Upper lobe of right lung (tissue), 1 donor: ENCODE measurements around the gene GZMB. TPM values are rescaled to one million over a fixed set of nuclear protein-coding genes. Genes with fewer than 3 reads are reported as not detected.

Experiments used
- ATAC-seq: fragments of 200-7000 bp; cut with Tn5 transposase; one replicate; pipeline ENCODE4 v1.9.1; 2020; ENCODE audit warnings: mild to moderate bottlenecking, moderate library complexity
- DNase-seq: peaks from one replicate; pipeline ENCODE4 v3.0.0-alpha.2; 2020
- H3K27ac ChIP-seq: fragments of 200-600 bp; one replicate; pipeline ENCODE4 v1.8.0; 2022
- H3K27me3 ChIP-seq: fragments of 200-600 bp; one replicate; pipeline ENCODE4 v1.8.0; 2022; ENCODE audit warnings: mild to moderate bottlenecking
- H3K36me3 ChIP-seq: fragments of 200-600 bp; one replicate; pipeline ENCODE4 v1.8.0; 2022
- H3K4me1 ChIP-seq: fragments of 200-600 bp; one replicate; pipeline ENCODE4 v1.8.0; 2022
- H3K4me3 ChIP-seq: fragments of 200-600 bp; one replicate; pipeline ENCODE4 v1.8.0; 2022; ENCODE audit warnings: mild to moderate bottlenecking
- H3K9me3 ChIP-seq: fragments of 200-600 bp; one replicate; pipeline ENCODE4 v1.8.0; 2022
- CTCF ChIP-seq: fragments of 200-600 bp; IDR thresholded peaks from one replicate; pipeline ENCODE4 v1.8.0; 2022; ENCODE audit warnings: antibody characterized with exemption
- intact Hi-C: fragments of 100-400 bp; cut with DNase I; formaldehyde crosslinking; loops from one replicate; pipeline ENCODE4 v1.11.0; 2022
- total RNA-seq: library from RNA; stranded (reverse); fragmentation: NEBNext Ultra II Directional; extraction: Animal tissue kit (Norgen Biotek cat#: 25700); gene quantifications from one replicate; pipeline ENCODE4 v1.2.1, GENCODE V29; 2021
- donor health status: DM: no; HTN: yes; CAD: no; lungs with severe emphysema.

GZMB gene
- total RNA-seq, 1 donor from 2014 or later: 8.1 TPM

DNA sequence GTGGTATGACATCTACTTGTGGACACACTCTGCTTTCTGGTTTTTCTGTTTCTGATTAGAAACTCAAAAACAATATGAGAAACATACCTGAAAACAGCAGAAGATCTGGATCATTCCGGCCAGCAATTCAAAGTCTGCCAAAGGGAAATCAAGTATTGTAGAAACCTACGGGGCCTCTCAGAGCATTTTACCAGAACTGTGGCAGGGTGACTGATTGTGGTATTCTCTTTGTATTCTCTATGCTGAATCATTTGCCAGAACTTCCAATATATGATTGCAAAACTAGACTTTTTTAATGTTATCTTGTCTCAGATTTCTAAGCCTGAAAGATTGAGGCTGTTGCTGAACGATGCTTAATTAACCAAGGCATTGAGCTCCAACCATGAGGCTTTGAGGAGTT is 5.9 kb upstream of the GZMB start:
- H3K36me3 ChIP-seq: no peaks in the 10 kb centered on the region
- intact Hi-C loops: no loop called here
- no peak overlapping the region for H3K4me3 ChIP-seq
- no peak for TF ChIP-seq CTCF
- H3K4me1 ChIP-seq: no peaks in the 10 kb centered on the region
- ATAC-seq (no peak), DNase-seq (no peak)
- H3K27me3 ChIP-seq: no peaks in the 10 kb centered on the region
- no peaks in the 10 kb centered on the region for H3K9me3 ChIP-seq
- H3K27ac ChIP-seq: no peak overlapping the region

DNA sequence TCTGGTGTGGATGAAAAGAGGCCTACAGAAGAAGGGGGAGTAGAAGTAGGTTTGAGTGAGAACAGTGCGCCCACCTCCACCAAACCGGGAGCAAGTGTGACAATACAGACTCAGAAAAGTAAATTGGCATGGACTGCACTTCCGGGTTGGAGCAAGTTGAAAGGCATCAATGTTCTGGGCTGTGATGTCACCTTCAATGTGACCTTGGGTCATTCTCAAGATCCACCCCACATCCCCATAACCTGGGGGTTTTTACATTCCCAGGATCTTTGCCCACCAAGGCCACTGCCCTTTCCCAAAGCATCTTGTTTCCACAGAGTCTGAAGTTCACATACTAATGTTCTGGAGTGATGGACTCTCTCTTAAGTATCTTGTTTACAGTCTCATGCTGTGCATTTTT is 5.3 kb upstream of the GZMB start:
- Histone ChIP-seq H3K27me3 (no peaks in the 10 kb centered on the region), H3K9me3 (no peaks in the 10 kb centered on the region), H3K4me1 (no peaks in the 10 kb centered on the region), H3K4me3 (no peak overlapping the region), H3K27ac (no peak overlapping the region), H3K36me3 (no peaks in the 10 kb centered on the region)
- intact Hi-C loops: no loop called here
- TF ChIP-seq CTCF: no peak
- ATAC-seq (no peak), DNase-seq (no peak)

- H3K27ac ChIP-seq: no peak overlapping the region
- intact Hi-C loops: no loop called here
- H3K27me3 ChIP-seq: no peaks in the 10 kb centered on the region
- H3K36me3 ChIP-seq: no peaks in the 10 kb centered on the region
- H3K9me3 ChIP-seq: no peaks in the 10 kb centered on the region
- H3K4me1 ChIP-seq: no peaks in the 10 kb centered on the region
- no peak for ATAC-seq
- DNase-seq: no peak
- TF ChIP-seq CTCF: no peak
- no peak overlapping the region for H3K4me3 ChIP-seq
Observed at GRCh38 chr14:24633353-24633752, 637 bp downstream of the GZMB start.

- Histone ChIP-seq H3K36me3 (no peaks in the 10 kb centered on the region), H3K27ac (no peak overlapping the region), H3K27me3 (no peaks in the 10 kb centered on the region), H3K4me3 (no peak overlapping the region), H3K4me1 (no peaks in the 10 kb centered on the region), H3K9me3 (no peaks in the 10 kb centered on the region)
- no peak for TF ChIP-seq CTCF
- intact Hi-C loops: no loop called here
- no peak for ATAC-seq
- no peak for DNase-seq
Observed at GRCh38 chr14:24632761-24633160, 1.2 kb downstream of the GZMB start.

- H3K36me3 ChIP-seq: no peaks in the 10 kb centered on the region
- no peak for ATAC-seq
- intact Hi-C loops: no loop called here
- H3K4me1 ChIP-seq: no peaks in the 10 kb centered on the region
- DNase-seq: no peak
- H3K27me3 ChIP-seq: no peaks in the 10 kb centered on the region
- no peak for TF ChIP-seq CTCF
- H3K27ac ChIP-seq: no peak overlapping the region
- H3K9me3 ChIP-seq: no peaks in the 10 kb centered on the region
- H3K4me3 ChIP-seq: no peak overlapping the region
Observed at GRCh38 chr14:24632336-24632735, 1.7 kb downstream of the GZMB start.

DNA sequence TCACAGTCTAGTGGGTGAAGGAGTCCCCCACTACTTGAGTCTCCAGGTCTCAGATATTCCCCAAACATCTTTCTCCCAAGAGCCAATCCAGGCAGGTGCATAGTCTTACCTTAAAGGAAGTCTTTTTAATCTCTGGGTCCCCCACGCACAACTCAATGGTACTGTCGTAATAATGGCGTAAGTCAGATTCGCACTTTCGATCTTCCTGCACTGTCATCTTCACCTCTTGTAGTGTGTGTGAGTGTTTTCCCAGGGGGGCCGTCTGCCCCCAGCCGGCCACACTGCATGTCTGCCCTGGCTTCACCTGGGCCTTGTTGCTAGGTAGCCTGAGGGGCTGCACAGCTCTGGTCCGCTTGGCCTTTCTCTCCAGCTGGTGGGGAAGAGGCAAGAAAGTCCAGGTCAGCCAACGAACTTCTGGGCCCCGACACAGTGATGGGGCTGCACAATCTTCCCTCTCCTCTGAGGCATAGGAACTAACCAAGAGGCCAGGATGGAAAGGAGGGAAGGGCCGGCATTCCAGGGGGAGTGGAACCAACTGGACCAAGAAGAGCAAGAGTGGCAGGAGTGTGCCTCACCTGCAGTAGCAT is 2.1 kb downstream of the GZMB start:
- Histone ChIP-seq H3K36me3 (no peaks in the 10 kb centered on the region), H3K9me3 (no peaks in the 10 kb centered on the region), H3K27ac (no peak overlapping the region), H3K27me3 (no peaks in the 10 kb centered on the region), H3K4me3 (no peak overlapping the region), H3K4me1 (no peaks in the 10 kb centered on the region)
- ATAC-seq (no peak), DNase-seq (no peak)
- TF ChIP-seq CTCF: no peak
- intact Hi-C loops: no loop called here
